Posterior vena cava (tissue), 2 donors: ENCODE measurements around the gene SSU72. TPM values are rescaled to one million over a fixed set of nuclear protein-coding genes. Genes with fewer than 3 reads are reported as not detected.

ENCODE experiments used
- total RNA-seq, 2 donors: library from RNA; stranded (reverse); fragmentation: NEBNext Ultra II Directional; extraction: Animal tissue kit (Norgen Biotek cat#: 25700); gene quantifications; one replicate each; pipeline ENCODE4 v1.2.1, GENCODE V29; 2021
- donor health status: DM: yes; HTN: yes; CAD: no.
- donor health status: DM: yes; HTN: yes; CAD: no.

Gene SSU72
- total RNA-seq, 2 donors from 2014 or later = 60.7 to 66.0 TPM

Other genes with a start within 250 kb of the SSU72 start
- gene TAS1R3, start 243.6 kb downstream of the SSU72 start, total RNA-seq = under 1 TPM in 1 of 2 donors, not detected in 1; 0.09 TPM
- 10 to 100 TPM; 45.9 to 61.9 TPM for gene DVL1, start 225.4 kb downstream of the SSU72 start, total RNA-seq
- gene MXRA8, start 216.3 kb downstream of the SSU72 start, total RNA-seq = 100 to 1,000 TPM; 104 to 174 TPM
- gene AURKAIP1, start 199.7 kb downstream of the SSU72 start, total RNA-seq = 10 to 100 TPM; 70.9 to 78.8 TPM
- 100 to 1,000 TPM; 102 to 109 TPM for gene CCNL2, start 175.5 kb downstream of the SSU72 start, total RNA-seq
- 10 to 100 TPM; 69.7 to 75.0 TPM for gene MRPL20, start 167.6 kb downstream of the SSU72 start, total RNA-seq
- gene ANKRD65, start 153.6 kb downstream of the SSU72 start, total RNA-seq = 1 to 10 TPM; 2.4 to 7.4 TPM
- 10 to 100 TPM; 59.8 to 67.7 TPM for gene VWA1, start 139.2 kb downstream of the SSU72 start, total RNA-seq
- gene ATAD3C, start 125.2 kb downstream of the SSU72 start, total RNA-seq = under 1 TPM; 0.14 to 0.83 TPM
- gene ATAD3B, start 103.1 kb downstream of the SSU72 start, total RNA-seq = 10 to 100 TPM in 1 of 2 donors, 1 to 10 TPM in 1; 8.5 to 13.1 TPM
- 10 to 100 TPM; 12.2 to 14.2 TPM for gene ATAD3A, start 62.7 kb downstream of the SSU72 start, total RNA-seq
- 1 to 10 TPM; 3.9 to 7.8 TPM for gene TMEM240, start 34.2 kb downstream of the SSU72 start, total RNA-seq
- 1 to 10 TPM; 1.2 to 3.6 TPM for gene FNDC10, start 25.3 kb upstream of the SSU72 start, total RNA-seq
- 10 to 100 TPM; 29.4 to 35.9 TPM for gene MIB2, start 40.6 kb upstream of the SSU72 start, total RNA-seq
- gene MMP23B, start 57.3 kb upstream of the SSU72 start, total RNA-seq = 10 to 100 TPM; 36.1 to 78.5 TPM
- 10 to 100 TPM; 19.4 to 24.3 TPM for gene CDK11B, start 84.1 kb upstream of the SSU72 start, total RNA-seq
- gene SLC35E2B, start 117.9 kb upstream of the SSU72 start, total RNA-seq = 10 to 100 TPM; 20.7 to 27.7 TPM
- 10 to 100 TPM; 29.2 to 37.7 TPM for gene CDK11A, start 149.5 kb upstream of the SSU72 start, total RNA-seq
- gene NADK, start 203.6 kb upstream of the SSU72 start, total RNA-seq = 10 to 100 TPM; 60.0 to 63.5 TPM